Suprapubic skin (tissue), 4 donors: ENCODE results near the gene NTN4.

Experiments
- POLR2A ChIP-seq, 2 donors: fragments of 450-650 bp; IDR thresholded peaks; one replicate each; pipeline ENCODE4 v1.6.1; 2017; ENCODE audit warnings: antibody characterized with exemption in 2 of 2, mild to moderate bottlenecking in 2 of 2, moderate library complexity in 2 of 2
- POLR2AphosphoS5 ChIP-seq, 3 donors: sonication (generic); formaldehyde crosslinking; IDR thresholded peaks; one replicate each; pipeline ENCODE4 v1.6.1; 2017; ENCODE audit warnings: antibody characterized with exemption in 3 of 3
- TF ChIP-seq, protein P1 (sequence below), 2 donors: fragments of 200-600 bp in 1 of 2; fragments of 450-650 bp in 1 of 2; sonication (generic) in 1 of 2; IDR thresholded peaks; one replicate each; pipeline ENCODE4 v1.5.1; 2016 to 2019; ENCODE audit warnings: antibody characterized with exemption in 2 of 2, mild to moderate bottlenecking in 1 of 2, moderate library complexity in 1 of 2

GRCh38 chr12:95710386-95710785 lies 80.2 kb downstream of the NTN4 start:
- TF ChIP-seq, protein P1, sequence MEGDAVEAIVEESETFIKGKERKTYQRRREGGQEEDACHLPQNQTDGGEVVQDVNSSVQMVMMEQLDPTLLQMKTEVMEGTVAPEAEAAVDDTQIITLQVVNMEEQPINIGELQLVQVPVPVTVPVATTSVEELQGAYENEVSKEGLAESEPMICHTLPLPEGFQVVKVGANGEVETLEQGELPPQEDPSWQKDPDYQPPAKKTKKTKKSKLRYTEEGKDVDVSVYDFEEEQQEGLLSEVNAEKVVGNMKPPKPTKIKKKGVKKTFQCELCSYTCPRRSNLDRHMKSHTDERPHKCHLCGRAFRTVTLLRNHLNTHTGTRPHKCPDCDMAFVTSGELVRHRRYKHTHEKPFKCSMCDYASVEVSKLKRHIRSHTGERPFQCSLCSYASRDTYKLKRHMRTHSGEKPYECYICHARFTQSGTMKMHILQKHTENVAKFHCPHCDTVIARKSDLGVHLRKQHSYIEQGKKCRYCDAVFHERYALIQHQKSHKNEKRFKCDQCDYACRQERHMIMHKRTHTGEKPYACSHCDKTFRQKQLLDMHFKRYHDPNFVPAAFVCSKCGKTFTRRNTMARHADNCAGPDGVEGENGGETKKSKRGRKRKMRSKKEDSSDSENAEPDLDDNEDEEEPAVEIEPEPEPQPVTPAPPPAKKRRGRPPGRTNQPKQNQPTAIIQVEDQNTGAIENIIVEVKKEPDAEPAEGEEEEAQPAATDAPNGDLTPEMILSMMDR (IDR thresholded peaks at IDR 0.05) = no peak
- TF ChIP-seq POLR2A (IDR thresholded peaks at IDR 0.05) = no peak
- TF ChIP-seq POLR2AphosphoS5 (IDR thresholded peaks at IDR 0.05) = no peak
